NOMO-1 treated with DMSO at 0.1 percent for 48 hours (cell line): Measurements from ENCODE around the gene HJURP.

ENCODE experiments used
- DNase-seq: peaks from one replicate; lab custom pipeline; 2025; ENCODE audit not compliant: unreplicated experiment; lab: John Stamatoyannopoulos, UW

The HJURP gene

DNA sequence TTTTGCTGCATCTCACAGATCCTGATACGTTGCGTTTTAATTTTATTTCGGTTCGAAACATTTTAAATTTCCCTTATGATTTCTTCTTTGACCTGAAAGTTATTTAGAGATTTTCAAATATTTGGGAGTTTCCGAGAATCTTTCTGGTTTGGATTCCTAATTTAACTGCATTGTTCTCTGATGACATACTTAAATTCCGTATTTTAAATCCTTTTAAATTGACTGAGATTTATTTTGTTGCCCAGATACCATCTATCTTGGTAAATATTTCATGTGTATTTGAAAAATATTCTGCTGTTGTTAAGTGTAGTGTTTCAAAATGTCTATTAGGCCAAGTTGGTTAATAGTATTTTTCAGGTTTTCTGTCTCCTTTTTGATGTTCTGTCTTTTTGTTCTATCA, 38.5 kb downstream of the HJURP start:
- no peak for DNase-seq

DNA sequence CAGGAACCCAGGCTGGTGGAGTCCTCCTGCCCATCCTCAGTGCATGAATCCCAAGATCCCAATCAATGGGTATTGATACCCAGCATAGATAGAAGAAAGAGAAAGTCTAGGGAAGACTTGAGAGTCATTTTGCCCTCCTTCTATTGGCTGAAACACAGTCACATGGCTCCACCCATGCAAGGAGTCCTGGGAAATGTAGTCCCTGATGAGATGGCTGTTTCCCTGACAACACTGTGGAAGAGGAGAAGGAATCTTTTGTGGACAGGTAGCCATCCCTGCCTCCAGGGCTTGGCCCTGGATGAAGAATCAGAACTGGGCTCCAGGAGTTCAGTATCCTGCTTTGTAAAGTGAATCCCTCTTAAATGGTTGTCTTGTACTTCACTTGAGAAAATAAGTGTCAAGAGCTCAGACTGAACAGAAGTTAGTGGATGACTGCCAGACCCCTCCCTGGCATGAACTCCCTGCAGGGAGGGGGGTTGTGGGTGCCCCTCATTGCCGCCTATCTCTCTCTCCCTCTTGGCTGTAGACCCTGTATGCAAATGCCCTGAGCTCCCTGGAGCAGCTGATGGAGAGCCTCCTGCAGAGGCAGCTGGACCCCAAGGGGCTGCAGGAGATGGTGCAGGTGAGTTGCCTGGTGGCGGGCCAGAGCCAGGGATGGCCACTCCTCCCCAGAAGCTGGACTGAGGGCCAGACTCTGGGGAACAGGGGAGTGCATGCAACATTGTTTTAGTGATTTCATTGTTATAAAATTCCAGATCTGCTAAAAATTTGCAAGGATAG, 40.1 kb downstream of the HJURP start:
- DNase-seq: no peak

DNA sequence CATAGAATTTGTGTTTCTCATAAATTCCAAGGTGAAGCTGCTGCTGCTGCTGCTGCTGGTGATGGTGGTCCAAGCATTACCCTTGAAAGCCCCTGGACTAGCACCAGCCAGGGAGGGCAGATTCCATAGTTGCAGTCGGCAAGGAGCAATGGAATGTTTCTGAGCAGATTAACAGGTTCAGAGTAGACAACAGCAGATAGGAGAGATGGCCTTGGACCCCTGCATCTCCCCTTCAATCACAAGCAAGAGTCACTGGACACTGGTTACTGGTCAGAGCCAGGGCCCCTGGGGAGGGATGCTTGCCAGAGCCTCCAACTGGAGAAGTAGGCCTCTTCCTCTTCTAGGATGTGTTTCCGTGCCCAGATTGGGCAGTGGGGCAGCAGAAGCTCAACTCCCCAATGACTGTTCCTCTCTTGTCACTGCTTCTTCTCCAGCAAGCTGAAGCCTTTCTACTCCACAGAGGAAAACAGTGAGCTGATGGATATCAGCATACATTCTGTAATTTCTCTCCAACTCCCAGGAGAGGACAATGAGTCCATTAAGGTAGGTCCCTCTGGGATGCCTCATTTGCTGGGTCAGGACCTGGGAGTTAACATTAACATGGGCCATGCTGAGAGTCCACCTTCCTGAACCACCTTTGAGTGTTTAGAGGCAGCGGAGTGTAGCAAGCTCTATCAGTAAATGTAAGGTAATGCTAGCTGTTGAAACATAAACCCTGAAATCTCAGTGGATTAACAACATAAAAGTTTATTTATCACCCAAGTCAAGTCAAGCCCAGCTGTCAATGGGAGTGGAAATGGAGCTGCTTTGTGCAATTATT, 40.9 kb downstream of the HJURP start:
- no peak for DNase-seq

DNA sequence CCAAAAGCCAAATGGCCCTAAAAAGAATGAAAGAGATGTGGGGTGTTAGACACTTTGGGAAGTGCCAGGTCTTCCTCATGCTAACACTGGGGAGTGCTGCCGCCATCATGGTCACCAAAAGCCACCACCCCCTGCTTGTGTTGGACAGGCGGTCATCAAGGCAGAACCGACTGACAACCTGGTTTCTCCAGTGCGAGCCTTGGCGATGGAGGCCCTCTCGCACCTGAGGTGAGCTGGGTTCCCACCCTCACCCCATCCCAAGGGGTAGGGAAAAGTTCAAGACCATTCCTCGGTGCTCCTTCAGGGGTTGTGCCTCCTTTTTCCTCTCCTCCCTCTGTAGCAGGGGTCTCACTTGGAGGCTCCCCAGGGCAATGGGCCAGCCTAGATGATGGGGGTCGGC, 42.6 kb downstream of the HJURP start:
- DNase-seq: no peak

- no peak for DNase-seq
Observed at GRCh38 chr2:233811087-233811486, 43.2 kb downstream of the HJURP start.

- DNase-seq: no peak
Observed at GRCh38 chr2:233810385-233810784, 44.0 kb downstream of the HJURP start.

- DNase-seq: no peak
Observed at GRCh38 chr2:233807966-233808935, 46.1 kb downstream of the HJURP start.

DNA sequence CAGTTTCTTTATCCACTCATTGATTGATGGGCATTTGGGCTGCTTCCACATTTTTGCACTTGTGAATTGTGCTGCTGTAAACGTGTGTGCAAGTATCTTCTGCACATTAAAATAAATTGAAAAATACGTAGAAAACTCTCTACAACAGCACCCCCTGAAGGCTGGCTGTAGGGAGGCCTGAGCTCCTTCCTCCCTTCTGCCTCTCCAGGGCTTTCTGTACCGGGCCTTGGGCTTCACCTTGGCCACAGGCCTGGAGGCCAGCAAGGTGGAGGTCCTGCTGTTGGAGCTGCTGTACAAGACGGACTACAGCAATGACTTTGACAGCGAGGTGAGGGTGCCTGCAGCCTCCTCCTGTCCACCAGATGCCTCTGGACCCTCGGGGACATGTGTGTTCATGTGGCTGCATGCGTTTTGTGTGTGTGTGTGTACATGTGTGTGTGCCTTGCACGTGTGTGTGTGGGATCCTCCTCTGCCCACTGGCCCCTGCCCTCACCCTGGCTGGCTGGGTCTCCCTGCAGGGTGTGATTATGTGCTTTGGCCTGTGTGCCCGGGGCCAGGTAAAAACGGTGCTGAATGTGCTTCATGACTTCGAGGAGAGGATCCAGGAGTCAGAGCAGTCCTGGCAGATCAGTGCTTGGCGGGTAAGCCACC, 47.0 kb downstream of the HJURP start:
- DNase-seq: no peak

DNA sequence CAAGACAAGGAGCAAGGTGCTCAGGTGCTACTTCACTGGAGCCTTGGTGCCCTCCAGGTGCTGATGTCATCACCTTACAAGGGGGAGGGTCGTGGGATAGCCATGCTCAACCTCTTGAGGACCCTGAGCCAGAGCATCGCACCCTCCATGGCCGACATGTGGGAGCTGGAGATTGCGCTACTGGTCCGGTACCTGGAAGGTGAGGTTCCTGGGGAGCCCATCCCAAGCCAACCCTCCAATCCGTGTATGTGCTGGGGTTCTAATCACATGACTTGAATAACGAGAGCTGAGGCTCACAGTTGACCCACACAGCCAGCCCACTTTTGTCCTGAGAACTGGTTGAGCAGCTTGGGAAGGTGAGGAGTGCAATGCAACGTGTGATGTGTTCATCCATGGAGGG, 50.3 kb downstream of the HJURP start:
- DNase-seq: no peak

DNA sequence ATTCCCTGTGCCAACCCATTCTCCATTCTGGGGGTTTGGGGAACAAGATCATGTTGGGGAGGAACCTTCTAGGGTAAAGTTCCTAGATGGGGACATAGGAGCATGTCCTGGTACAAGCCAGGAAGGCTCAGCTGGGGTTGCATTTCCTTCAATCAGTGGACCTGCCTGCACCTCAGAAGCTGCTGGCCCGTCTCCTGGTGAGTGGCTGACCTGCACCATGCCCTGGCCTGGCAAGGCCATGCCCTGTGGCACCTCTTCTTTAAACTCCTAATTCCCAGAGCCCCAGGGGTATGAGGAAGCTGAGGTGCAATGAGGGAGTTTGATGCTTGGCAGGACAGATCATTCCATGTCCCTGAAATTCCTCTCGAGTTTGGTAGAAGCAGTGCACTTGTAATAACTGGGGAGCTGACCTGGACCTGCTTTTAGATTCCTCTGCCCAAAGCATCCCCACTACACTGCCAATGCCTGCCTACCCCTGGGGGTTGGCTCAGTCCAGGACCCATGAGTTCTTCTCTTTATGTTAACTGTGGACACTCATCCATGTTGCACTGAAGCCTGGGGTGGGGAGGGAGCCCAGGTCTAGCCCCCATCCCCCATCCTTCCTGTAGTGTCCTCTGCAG, 50.9 kb downstream of the HJURP start:
- DNase-seq: no peak

- DNase-seq: no peak
Observed at GRCh38 chr2:233802132-233802815, 52.1 kb downstream of the HJURP start.

GRCh38 chr2:233801357-233802131, 52.8 kb downstream of the HJURP start:
- no peak for DNase-seq

GRCh38 chr2:233800208-233800607, 54.1 kb downstream of the HJURP start:
- no peak for DNase-seq

DNA sequence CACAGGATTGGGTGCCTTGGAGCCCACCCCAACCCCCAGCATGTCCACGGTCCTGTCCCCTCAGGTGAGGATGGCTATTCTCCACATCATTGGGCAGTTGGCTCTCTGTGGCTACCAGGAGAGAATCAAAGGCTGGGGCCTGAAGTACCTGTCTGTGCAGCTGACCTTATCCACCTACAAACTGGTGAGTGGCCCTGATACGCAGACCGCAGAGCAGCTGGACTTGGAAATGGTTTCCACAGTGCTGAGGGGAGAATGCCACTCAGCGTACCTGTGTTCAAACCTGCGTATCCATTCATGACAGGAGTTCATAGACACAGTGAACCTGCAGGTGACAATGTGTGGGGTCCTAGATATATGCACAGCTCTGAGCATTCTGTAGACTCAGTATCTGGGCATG, 54.6 kb downstream of the HJURP start:
- no peak for DNase-seq

DNA sequence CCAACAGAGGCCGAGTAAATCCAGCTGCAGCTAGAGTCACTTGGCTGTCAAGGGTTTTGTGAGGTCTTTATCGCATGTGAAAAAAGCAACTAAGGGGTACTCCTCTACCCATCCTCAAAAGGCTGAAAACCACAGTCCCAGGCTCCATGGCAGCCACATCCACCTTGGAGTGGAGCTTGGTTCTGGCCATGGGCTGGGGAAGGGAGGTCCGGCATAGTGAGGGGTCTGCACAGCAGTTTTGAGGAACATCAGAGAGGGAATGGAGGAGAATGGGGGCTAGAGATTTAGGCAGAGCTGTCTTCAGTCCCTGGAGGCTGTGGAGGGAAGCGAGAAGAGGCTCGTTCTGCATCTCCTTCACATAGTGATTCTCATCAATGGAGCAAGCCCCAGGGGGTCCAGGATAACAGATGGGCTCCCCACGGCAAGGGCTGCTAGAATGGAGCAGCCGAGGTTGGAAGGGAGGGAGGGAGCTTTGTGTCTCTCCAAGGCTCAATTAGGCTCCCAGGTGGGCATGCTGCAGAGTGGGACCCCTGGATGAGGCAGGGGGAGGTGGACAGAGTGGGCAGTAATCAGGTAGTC, 55.2 kb downstream of the HJURP start:
- DNase-seq: no peak

GRCh38 chr2:233798335-233799086, 55.8 kb downstream of the HJURP start:
- no peak for DNase-seq

DNA sequence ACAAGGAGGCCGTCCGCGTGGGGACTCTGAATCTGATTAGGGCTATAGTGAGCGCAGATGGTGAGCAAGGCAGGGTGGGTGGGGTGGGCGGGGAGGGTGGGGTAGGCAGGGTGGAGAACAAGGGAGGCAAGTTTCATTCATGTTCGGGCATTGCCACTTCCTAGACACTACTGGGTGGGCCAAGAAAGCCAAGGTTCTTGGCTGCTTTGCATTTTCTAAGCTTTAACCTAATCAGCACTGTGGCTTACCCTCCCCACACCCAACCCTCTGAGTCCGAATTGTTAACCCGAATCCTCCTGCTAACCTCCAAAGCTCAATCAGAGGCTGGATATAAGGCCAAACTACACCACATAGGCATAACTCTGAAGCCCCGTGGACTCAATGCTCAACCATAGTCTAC, 58.1 kb downstream of the HJURP start:
- no peak for DNase-seq

DNA sequence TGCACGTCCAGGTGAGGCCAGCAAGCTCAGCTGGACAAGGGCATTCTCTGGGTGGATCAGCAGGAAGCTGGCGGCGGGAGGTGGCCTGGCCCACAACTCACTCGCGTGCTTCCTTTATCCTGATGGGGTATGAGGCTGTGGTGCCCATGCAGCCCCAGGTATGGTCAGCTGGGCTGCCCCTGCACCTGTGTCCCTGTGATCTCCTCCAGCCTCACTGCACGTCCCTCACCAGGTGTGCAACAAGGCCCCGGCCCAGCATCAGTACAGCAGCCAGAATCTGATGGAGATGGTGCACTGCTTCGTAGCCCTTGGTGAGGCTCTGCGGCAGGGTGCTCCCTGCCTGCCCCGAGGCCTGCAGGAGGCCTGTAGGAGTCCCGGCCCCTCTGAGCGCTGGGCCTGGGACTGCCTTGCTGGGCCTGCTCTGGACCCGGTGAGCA, 58.6 kb downstream of the HJURP start:
- DNase-seq: no peak
